OCI-LY7 (cell line): ENCODE data around the gene ULK4. TPM values are rescaled to one million over a fixed set of nuclear protein-coding genes. Genes with fewer than 3 reads are reported as not detected.

Source experiments
- BruUV-seq: library from RNA; stranded (reverse); fragments of 400-500 nt; replicated peaks from 2 replicates; lab custom pipeline; 2021; lab: Mats Ljungman, UMichigan
- CTCF ChIA-PET: fragments of 300-600 bp; sonication (Branson Sonifier 250); formaldehyde crosslinking; loops from one replicate; lab custom pipeline; 2022; ENCODE audit warnings: antibody characterized with exemption; ENCODE audit not compliant: unreplicated experiment; lab: Charles Lee
- POLR2A ChIA-PET: fragments of 300-600 bp; sonication (Branson Sonifier 250); formaldehyde crosslinking; loops from one replicate; lab custom pipeline; 2022; ENCODE audit warnings: antibody characterized with exemption; lab: Charles Lee
- DNase-seq: peaks from one replicate; pipeline ENCODE4 v3.0.0-alpha.2; 2015; ENCODE audit warnings: low spot score
- H2AFZ ChIP-seq: fragments of 200-600 bp; sonication (generic), shearing (Covaris generic); 2 replicates; pipeline ENCODE4 v1.6.1; 2014; ENCODE audit warnings: mild to moderate bottlenecking, antibody characterized with exemption, low read length, moderate library complexity
- H3K27ac ChIP-seq: fragments of 200-600 bp; sonication (generic); 2 replicates; pipeline ENCODE4 v1.5.1; 2014; ENCODE audit warnings: mixed run types, low read depth, mild to moderate bottlenecking, moderate library complexity, low read length, inconsistent platforms; ENCODE audit not compliant: poor library complexity, severe bottlenecking
- H3K36me3 ChIP-seq: fragments of 200-600 bp; sonication (generic); 2 replicates; pipeline ENCODE4 v1.6.1; 2014; ENCODE audit warnings: mild to moderate bottlenecking, antibody characterized with exemption, low read length, moderate library complexity, mixed read lengths; ENCODE audit not compliant: insufficient read depth
- H3K4me1 ChIP-seq: fragments of 200-600 bp; sonication (generic); 2 replicates; pipeline ENCODE4 v1.5.1; 2014; ENCODE audit warnings: mild to moderate bottlenecking, low read length; ENCODE audit not compliant: insufficient read depth, poor library complexity, severe bottlenecking
- H3K4me2 ChIP-seq: fragments of 200-600 bp; sonication (generic); 2 replicates; pipeline ENCODE4 v1.6.1; 2014; ENCODE audit warnings: mild to moderate bottlenecking, low read length
- H3K4me3 ChIP-seq: fragments of 200-600 bp; sonication (generic); 2 replicates; pipeline ENCODE4 v1.5.1; 2014; ENCODE audit warnings: mild to moderate bottlenecking, low read depth, low read length; ENCODE audit not compliant: poor library complexity, severe bottlenecking
- H3K79me2 ChIP-seq: fragments of 200-600 bp; sonication (generic); 2 replicates; pipeline ENCODE4 v1.6.1; 2016; ENCODE audit warnings: low read depth, mild to moderate bottlenecking, low read length, moderate library complexity, mixed read lengths; ENCODE audit not compliant: insufficient read depth
- H3K9me2 ChIP-seq: fragments of 200-600 bp; sonication (generic); 2 replicates; pipeline ENCODE4 v1.6.1; 2016; ENCODE audit warnings: mild to moderate bottlenecking, low read length, mixed read lengths; ENCODE audit not compliant: insufficient read depth
- H3K9me3 ChIP-seq: fragments of 200-600 bp; sonication (generic); 2 replicates; pipeline ENCODE4 v1.6.1; 2014; ENCODE audit warnings: mild to moderate bottlenecking, mixed run types, low read length, mixed read lengths
- H4K20me1 ChIP-seq: fragments of 200-600 bp; sonication (generic); 2 replicates; pipeline ENCODE4 v1.6.1; 2014; ENCODE audit warnings: mild to moderate bottlenecking, antibody characterized with exemption, low read length, moderate library complexity, mixed read lengths; ENCODE audit not compliant: insufficient read depth
- CTCF ChIP-seq: fragments of 200-600 bp; sonication (generic); conservative IDR thresholded peaks from 2 replicates; pipeline ENCODE4 v1.5.1; 2014; ENCODE audit warnings: mild to moderate bottlenecking, antibody characterized with exemption, low read length, moderate library complexity, mixed read lengths
- EZH2phosphoT487 ChIP-seq: fragments of 200-600 bp; sonication (generic); IDR thresholded peaks from 2 replicates; pipeline ENCODE4 v1.6.1; 2018; ENCODE audit warnings: low read depth, borderline replicate concordance, mild to moderate bottlenecking, mixed run types, antibody characterized with exemption, low read length, moderate library complexity, mixed read lengths
- intact Hi-C: fragments of 100-400 bp; cut with micrococcal nuclease; formaldehyde crosslinking; loops from one replicate; pipeline ENCODE4 v1.10.0; 2022; ENCODE audit not compliant: unreplicated experiment
- total RNA-seq, 2 experiments: library from RNA; depleted of rRNA in 1 of 2; stranded (reverse); fragments of >200 nt in 1 of 2; shearing (Covaris generic) in 1 of 2; gene quantifications; 2 replicates each; pipeline ENCODE4 v1.2.3, GENCODE V29; 2014 to 2022

The ULK4 gene
- total RNA-seq, 2 experiments from 2014 or later = 18.9 to 21.0 TPM

GRCh38 chr3:41441568-41441967, 520.3 kb downstream of the ULK4 start:
- no TSS peak for BruUV-seq
- H2AFZ ChIP-seq = no peak overlapping the region
- H3K4me3 ChIP-seq = no peak overlapping the region
- H3K27ac ChIP-seq = no peak overlapping the region
- H3K4me2 ChIP-seq = no peak overlapping the region
- intact Hi-C loops = no loop called here
- ChIA-PET POLR2A (interaction anchor here (0.6 kb wide), 1 partner anchor 169 kb away, joined by 3 read pairs; no protein-coding TSS in a partner anchor), CTCF (no interaction called here)
- TF ChIP-seq EZH2phosphoT487 (no peak), CTCF (no peak)
- no peaks in the 10 kb centered on the region for H3K79me2 ChIP-seq
- H3K4me1 ChIP-seq = no peaks in the 10 kb centered on the region
- no peaks in the 10 kb centered on the region for H3K36me3 ChIP-seq
- no peak for DNase-seq
- no peaks in the 10 kb centered on the region for H3K9me3 ChIP-seq
- no peaks in the 10 kb centered on the region for H4K20me1 ChIP-seq
- H3K9me2 ChIP-seq = no peaks in the 10 kb centered on the region

DNA sequence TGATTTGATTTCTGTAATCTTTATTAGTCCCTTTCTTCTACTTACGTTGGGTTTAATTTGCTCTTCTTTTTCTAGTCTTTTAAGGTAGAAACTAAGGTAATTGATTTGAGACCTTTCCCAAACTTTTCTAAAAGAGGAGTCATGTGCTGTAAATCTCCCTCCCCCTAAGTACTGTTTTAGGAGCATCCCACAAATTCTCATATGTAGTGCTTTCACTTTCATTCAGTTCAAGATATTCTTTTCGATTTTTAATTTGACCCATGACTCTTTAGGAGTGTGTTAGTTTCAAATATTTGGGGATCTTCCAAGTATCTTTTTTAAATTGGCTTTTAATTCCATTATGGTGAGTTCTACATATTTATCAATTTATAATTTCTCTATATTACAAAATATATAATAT, 520.8 kb downstream of the ULK4 start:
- Histone ChIP-seq H3K27ac (no peak overlapping the region), H3K79me2 (no peaks in the 10 kb centered on the region), H3K4me3 (no peak overlapping the region), H3K4me2 (no peak overlapping the region), H3K9me2 (no peaks in the 10 kb centered on the region), H3K4me1 (no peaks in the 10 kb centered on the region), H4K20me1 (no peaks in the 10 kb centered on the region), H3K36me3 (no peaks in the 10 kb centered on the region), H3K9me3 (no peaks in the 10 kb centered on the region), H2AFZ (no peak overlapping the region)
- POLR2A ChIA-PET = no interaction called here
- no peak for TF ChIP-seq EZH2phosphoT487
- no peak for TF ChIP-seq CTCF
- no TSS peak for BruUV-seq
- intact Hi-C loops = no loop called here
- DNase-seq = no peak
- CTCF ChIA-PET = no interaction called here

DNA sequence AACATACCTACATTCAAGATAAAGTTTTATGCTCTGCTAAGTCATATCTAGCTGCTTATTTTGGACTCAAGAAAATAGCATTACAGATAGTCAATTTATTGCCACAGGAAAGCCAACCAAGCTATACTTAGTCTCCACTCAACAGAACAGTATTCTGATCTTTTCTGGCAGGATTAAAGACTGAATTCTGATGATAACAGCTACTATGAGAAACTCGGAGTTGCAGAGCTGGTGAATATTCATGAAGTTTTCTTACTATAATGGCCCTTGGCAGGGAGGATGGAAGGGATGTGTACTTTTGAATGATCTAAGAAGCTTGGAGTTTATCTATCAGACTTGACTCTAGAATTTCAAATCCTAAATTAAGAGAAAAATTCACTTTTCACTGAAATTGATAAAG, 524.9 kb downstream of the ULK4 start:
- Histone ChIP-seq H3K79me2 (no peaks in the 10 kb centered on the region), H4K20me1 (no peaks in the 10 kb centered on the region), H3K4me2 (no peak overlapping the region), H3K4me1 (no peaks in the 10 kb centered on the region), H3K36me3 (no peaks in the 10 kb centered on the region), H3K4me3 (no peak overlapping the region), H3K27ac (no peak overlapping the region), H3K9me2 (no peaks in the 10 kb centered on the region), H3K9me3 (no peaks in the 10 kb centered on the region), H2AFZ (no peak overlapping the region)
- no peak for DNase-seq
- ChIA-PET CTCF (no interaction called here), POLR2A (interaction anchor here (1.0 kb wide), 1 partner anchor 18 kb away, joined by 3 read pairs; no protein-coding TSS in a partner anchor)
- no TSS peak for BruUV-seq
- TF ChIP-seq EZH2phosphoT487 (no peak), CTCF (no peak)
- intact Hi-C loops = no loop called here
